T-cell (primary cell): ENCODE data around the gene PSMD14. TPM values are rescaled to one million over a fixed set of nuclear protein-coding genes. Genes with fewer than 3 reads are reported as not detected.

Source experiments
- ATAC-seq, 4 experiments: fragments of 200-7000 bp in 3 of 4; fragments of 150-1000 bp in 1 of 4; cut with Tn5 transposase; replicated peaks in 1 of 4; 1 replicate in 3 of 4; 2 replicates in 1 of 4; pipeline ENCODE4 v1.10.0; 2021; ENCODE audit warnings: moderate library complexity in 3 of 4, mild to moderate bottlenecking in 2 of 4, moderate number of reproducible peaks in 1 of 4
- CTCF ChIA-PET, 2 donors: fragments of 300-600 bp; sonication (Branson Sonifier 250); formaldehyde crosslinking; loops; one replicate each; lab custom pipeline; 2022; ENCODE audit warnings: antibody characterized with exemption in 2 of 2; lab: Charles Lee
- POLR2A ChIA-PET, 2 donors: fragments of 300-600 bp; sonication (Branson Sonifier 250); formaldehyde crosslinking; loops; one replicate each; lab custom pipeline; 2022; ENCODE audit warnings: antibody characterized with exemption in 2 of 2; lab: Charles Lee
- DNase-seq, 35 experiments: peaks; one replicate each; pipeline versions ENCODE4 v3.0.0 to v3.0.0-alpha.2; 2013 to 2023
- H3K27ac ChIP-seq: one replicate; pipeline ENCODE4 v1.5.1; 2013; ENCODE audit warnings: low read length
- H3K27me3 ChIP-seq, 2 experiments: replicated peaks in 1 of 2; 1 replicate in 1 of 2; 2 replicates in 1 of 2; pipeline versions ENCODE4 v1.6.1 to v1.7.0; 2013; ENCODE audit warnings: low read length in 1 of 2, mixed read lengths in 1 of 2; ENCODE audit not compliant: control insufficient read depth in 2 of 2, insufficient read depth in 2 of 2; ENCODE audit errors: extremely low read depth in 1 of 2
- H3K36me3 ChIP-seq, 2 donors: 1 replicate in 1 of 2; 2 replicates in 1 of 2; pipeline versions ENCODE4 v1.6.1 to v1.7.0; 2013; ENCODE audit warnings: low read length in 1 of 2; ENCODE audit not compliant: control insufficient read depth in 2 of 2, insufficient read depth in 1 of 2; ENCODE audit errors: extremely low read depth in 1 of 2
- H3K4me1 ChIP-seq, 2 experiments: 1 replicate in 1 of 2; 2 replicates in 1 of 2; pipeline versions ENCODE4 v1.6.1 to v1.7.0; 2013; ENCODE audit warnings: low read length in 2 of 2, mixed read lengths in 1 of 2; ENCODE audit not compliant: insufficient read depth in 2 of 2, control insufficient read depth in 1 of 2; ENCODE audit errors: extremely low read depth in 1 of 2
- H3K4me3 ChIP-seq, 2 donors: 1 replicate in 1 of 2; 2 replicates in 1 of 2; pipeline versions ENCODE4 v1.5.1 to v1.7.0; 2013; ENCODE audit warnings: mild to moderate bottlenecking in 2 of 2, low read length in 1 of 2, moderate library complexity in 1 of 2; ENCODE audit not compliant: control insufficient read depth in 1 of 2; ENCODE audit errors: extremely low read depth in 1 of 2
- H3K9me3 ChIP-seq: 2 replicates; pipeline ENCODE4 v1.7.0; 2013
- H3K27ac Mint-ChIP-seq, 2 donors: one replicate each; pipeline ENCODE4 v1.8.0; 2020 to 2021; ENCODE audit warnings: mild to moderate bottlenecking in 2 of 2, mixed read lengths in 2 of 2
- H3K27me3 Mint-ChIP-seq, 2 donors: one replicate each; pipeline ENCODE4 v1.8.0; 2021 to 2022; ENCODE audit warnings: mixed read lengths in 2 of 2
- H3K36me3 Mint-ChIP-seq: one replicate; pipeline ENCODE4 v1.8.0; 2021; ENCODE audit warnings: mixed read lengths
- H3K4me1 Mint-ChIP-seq, 3 donors: one replicate each; pipeline ENCODE4 v1.8.0; 2020 to 2022; ENCODE audit warnings: mixed read lengths in 3 of 3, mild to moderate bottlenecking in 1 of 3
- H3K4me3 Mint-ChIP-seq, 3 donors: one replicate each; pipeline ENCODE4 v1.8.0; 2020 to 2022; ENCODE audit warnings: mild to moderate bottlenecking in 3 of 3, mixed read lengths in 3 of 3, moderate library complexity in 3 of 3
- H3K9me3 Mint-ChIP-seq, 3 donors: one replicate each; pipeline ENCODE4 v1.8.0; 2020 to 2022; ENCODE audit warnings: mixed read lengths in 3 of 3
- total RNA-seq, 35 experiments: library from RNA in 6 of 35; stranded (reverse) in 6 of 35; fragments of 120-200 nt in 1 of 35; gene quantifications; one replicate each; pipeline versions ENCODE4 v1.2.1 to v1.2.4 and lab custom pipeline; 2013 to 2026

The PSMD14 gene
- total RNA-seq, 5 donors from 2014 or later (not counting 1 experiment from before 2014, with no cell fraction given), result 18.7 to 24.9 (median 21.2) TPM

DNA sequence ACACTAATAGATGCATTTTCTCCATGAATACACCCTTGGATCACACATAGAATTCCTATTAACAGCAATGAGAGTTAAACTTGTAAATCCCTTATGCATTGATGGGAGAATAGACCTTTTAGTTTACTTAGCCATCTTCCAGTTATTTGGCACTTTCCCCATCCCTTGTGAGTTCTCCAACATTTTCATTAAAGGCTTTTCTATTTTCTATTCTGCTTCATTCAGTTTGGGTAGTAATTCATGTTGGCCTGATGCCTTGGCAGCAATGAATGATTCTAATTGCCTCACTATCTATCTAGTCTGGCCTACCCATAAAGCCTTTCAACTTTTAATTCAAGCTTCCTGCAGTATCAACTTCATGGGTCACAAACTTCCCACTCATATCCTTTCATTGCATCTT, 140.2 kb downstream of the PSMD14 start:
- Mint-ChIP-seq H3K4me1 (no peaks in the 10 kb centered on the region), H3K36me3 (no peaks in the 10 kb centered on the region), H3K27ac (no peak overlapping the region), H3K9me3 (no peaks in the 10 kb centered on the region), H3K27me3 (peaks cover 17 to 20% of the 10 kb centered on the region in 2 donors), H3K4me3 (no peak overlapping the region)
- Histone ChIP-seq H3K27ac (no peak overlapping the region), H3K4me1 (no peaks in the 10 kb centered on the region), H3K27me3 (peaks cover 0 to 3% of the 10 kb centered on the region in 2 experiments), H3K4me3 (no peak overlapping the region), H3K36me3 (no peaks in the 10 kb centered on the region), H3K9me3 (no peaks in the 10 kb centered on the region)
- DNase-seq, result no peak
- CTCF ChIA-PET, result no interaction called here
- no peak for ATAC-seq
- POLR2A ChIA-PET, result no interaction called here

Other genes starting within 250 kb of the PSMD14 start
- 10 to 100 TPM; 57.7 to 77.0 (median 68.2) TPM for gene TANK, start 148.0 kb upstream of the PSMD14 start, total RNA-seq
- gene TBR1, start 107.9 kb downstream of the PSMD14 start, total RNA-seq, result not detected